HepG2 (cell line): ENCODE data around the gene PDSS2. TPM values are rescaled to one million over a fixed set of nuclear protein-coding genes. Genes with fewer than 3 reads are reported as not detected.

ENCODE experiments used
- ATAC-seq: fragments of 200-7000 bp; cut with Tn5 transposase; 3 replicates; pipeline ENCODE4 v1.9.1; 2020; ENCODE audit warnings: mild to moderate bottlenecking, moderate library complexity
- BruUV-seq: library from RNA; stranded (reverse); fragments of 400-500 nt; replicated peaks from 2 replicates; lab custom pipeline; 2021; lab: Mats Ljungman, UMichigan
- CTCF ChIA-PET: fragments of 300-600 bp; formaldehyde crosslinking; extraction: SDS; loops from one replicate; lab custom pipeline; 2021; ENCODE audit warnings: low total read pairs, inconsistent platforms, low intra/inter-chr PET ratio; lab: Yijun Ruan, JAX
- POLR2A ChIA-PET: fragments of 350-600 bp; sonication (Branson Sonifier 250); formaldehyde crosslinking; loops from one replicate; lab custom pipeline; 2020; ENCODE audit warnings: antibody characterized with exemption, inconsistent platforms; lab: Yijun Ruan, JAX
- DNase-seq: peaks from one replicate; pipeline ENCODE4 v3.0.0-alpha.2; 2015; ENCODE audit warnings: low spot score
- FAIRE-seq: peaks from 3 replicates; lab custom pipeline; 2011; peaks lifted over from hg19 to GRCh38; lab: Jason Lieb, UNC
- H2AFZ ChIP-seq: one replicate; pipeline ENCODE4 v1.6.1; 2011; ENCODE audit warnings: low read length, inconsistent platforms
- H3K27ac ChIP-seq: fragments of 300-600 bp; 3 replicates; pipeline ENCODE4 v1.8.0; 2011; ENCODE audit warnings: mixed run types, mild to moderate bottlenecking, mixed read lengths, low read length, inconsistent platforms; ENCODE audit not compliant: insufficient read depth; ENCODE audit errors: extremely low read length
- H3K27me3 ChIP-seq, 2 experiments: fragments of 200-600 bp in 1 of 2; 2 replicates in 1 of 2; 3 replicates in 1 of 2; pipeline versions ENCODE4 v1.6.0 to v1.8.0; 2011; ENCODE audit warnings: low read length in 2 of 2, mild to moderate bottlenecking in 2 of 2, moderate library complexity in 2 of 2, inconsistent platforms in 1 of 2; ENCODE audit not compliant: insufficient read depth in 2 of 2, control insufficient read depth in 1 of 2
- H3K36me3 ChIP-seq, 2 experiments: fragments of 200-600 bp in 1 of 2; replicated peaks in 1 of 2; 2 replicates in 1 of 2; 3 replicates in 1 of 2; pipeline versions ENCODE4 v1.5.1 to v1.8.0; 2011; ENCODE audit warnings: low read length in 2 of 2, inconsistent platforms in 1 of 2; ENCODE audit not compliant: insufficient read depth in 2 of 2, control insufficient read depth in 1 of 2
- H3K4me1 ChIP-seq: 2 replicates; pipeline ENCODE4 v1.5.1; 2012; ENCODE audit warnings: low read length, inconsistent platforms; ENCODE audit not compliant: insufficient read depth
- H3K4me2 ChIP-seq: 2 replicates; pipeline ENCODE4 v1.6.0; 2011; ENCODE audit warnings: low read depth, low read length, inconsistent platforms
- H3K4me3 ChIP-seq, 3 experiments: fragments of 200-600 bp in 1 of 3; sonication (generic), shearing (Covaris generic) in 1 of 3; replicated peaks in 1 of 3; 2 replicates each; pipeline ENCODE4 v1.5.1; 2011 to 2016; ENCODE audit warnings: low read length in 3 of 3, inconsistent platforms in 2 of 3, low read depth in 2 of 3, mild to moderate bottlenecking in 2 of 3, control low read depth in 1 of 3, mixed read lengths in 1 of 3; ENCODE audit not compliant: insufficient read depth in 1 of 3
- H3K79me2 ChIP-seq: one replicate; pipeline ENCODE4 v1.6.1; 2011; ENCODE audit warnings: low read length, inconsistent platforms; ENCODE audit not compliant: insufficient read depth
- H3K9ac ChIP-seq: 2 replicates; pipeline ENCODE4 v1.6.0; 2011; ENCODE audit warnings: mild to moderate bottlenecking, low read depth, low read length, inconsistent platforms; ENCODE audit not compliant: insufficient read depth
- H3K9me3 ChIP-seq: 2 replicates; pipeline ENCODE4 v1.5.1; 2012; ENCODE audit warnings: mild to moderate bottlenecking, low read length
- H4K20me1 ChIP-seq: 2 replicates; pipeline ENCODE4 v1.6.0; 2011; ENCODE audit warnings: inconsistent platforms, mild to moderate bottlenecking, low read length, moderate library complexity; ENCODE audit not compliant: insufficient read depth
- CREBL2 ChIP-seq: sonication (generic); formaldehyde crosslinking; IDR thresholded peaks from 2 replicates; pipeline ENCODE4 v1.8.1; 2023; ENCODE audit warnings: missing genetic modification reagents, mild to moderate bottlenecking, borderline replicate concordance
- DMAP1 ChIP-seq: IDR thresholded peaks from 2 replicates; pipeline ENCODE4 v1.6.1; 2016
- DNMT1 ChIP-seq: sonication (generic); formaldehyde crosslinking; IDR thresholded peaks from 2 replicates; pipeline ENCODE4 v1.5.1; 2020; ENCODE audit warnings: mild to moderate bottlenecking, missing genetic modification reagents
- DRAP1 ChIP-seq: IDR thresholded peaks from 2 replicates; pipeline ENCODE4 v1.6.1; 2016; ENCODE audit warnings: missing genetic modification reagents, missing compliant biosample characterization
- HOXA9 ChIP-seq: sonication (generic); formaldehyde crosslinking; IDR thresholded peaks from 2 replicates; pipeline ENCODE4 v1.8.1; 2022; ENCODE audit warnings: missing genetic modification reagents, mild to moderate bottlenecking, moderate library complexity, borderline replicate concordance
- IRF2 ChIP-seq: IDR thresholded peaks from 2 replicates; pipeline ENCODE4 v1.6.1; 2018; ENCODE audit warnings: missing genetic modification reagents, missing compliant biosample characterization
- KAT8 ChIP-seq: IDR thresholded peaks from 2 replicates; pipeline ENCODE4 v1.6.1; 2016; ENCODE audit warnings: missing genetic modification reagents, missing compliant biosample characterization
- KDM2A ChIP-seq: sonication (generic); formaldehyde crosslinking; IDR thresholded peaks from 2 replicates; pipeline ENCODE4 v1.4.0; 2020; ENCODE audit warnings: low read depth, missing genetic modification reagents, borderline replicate concordance
- MED1 ChIP-seq: sonication (generic); formaldehyde crosslinking; IDR thresholded peaks from 2 replicates; pipeline ENCODE4 v1.4.0; 2020; ENCODE audit warnings: missing genetic modification reagents
- NR2F2 ChIP-seq: IDR thresholded peaks from 2 replicates; pipeline ENCODE4 v1.6.1; 2012; ENCODE audit warnings: low read depth, inconsistent platforms, borderline replicate concordance
- PAXIP1 ChIP-seq: sonication (generic); formaldehyde crosslinking; conservative IDR thresholded peaks from 2 replicates; pipeline ENCODE4 v1.4.0; 2020; ENCODE audit warnings: mild to moderate bottlenecking, missing genetic modification reagents, moderate library complexity
- POLR2A ChIP-seq, 2 experiments: IDR thresholded peaks; 2 replicates each; pipeline ENCODE4 v1.6.1; 2011; ENCODE audit warnings: low read depth in 2 of 2, low read length in 2 of 2, mild to moderate bottlenecking in 1 of 2, moderate library complexity in 1 of 2; ENCODE audit not compliant: insufficient read depth in 1 of 2
- SMAD9 ChIP-seq: sonication (generic); formaldehyde crosslinking; IDR thresholded peaks from 2 replicates; pipeline ENCODE4 v1.5.1; 2020; ENCODE audit warnings: mild to moderate bottlenecking, missing genetic modification reagents
- STAG1 ChIP-seq: sonication (generic); formaldehyde crosslinking; IDR thresholded peaks from 2 replicates; pipeline ENCODE4 v1.4.0; 2020; ENCODE audit warnings: missing genetic modification reagents
- SYNCRIP ChIP-seq: fragments of 200-400 bp; formaldehyde crosslinking; IDR thresholded peaks from 2 replicates; pipeline ENCODE4 v1.6.1; 2018; ENCODE audit warnings: mild to moderate bottlenecking, low read depth, low read length; ENCODE audit not compliant: insufficient read depth
- TRIM22 ChIP-seq: fragments of 450-650 bp; IDR thresholded peaks from 2 replicates; pipeline ENCODE4 v1.6.1; 2017
- ZNF124 ChIP-seq: sonication (generic); formaldehyde crosslinking; IDR thresholded peaks from 2 replicates; pipeline ENCODE4 v1.4.0; 2020; ENCODE audit warnings: missing genetic modification reagents
- ZNF557 ChIP-seq: sonication (generic); formaldehyde crosslinking; IDR thresholded peaks from 2 replicates; pipeline ENCODE4 v1.4.0; 2020; ENCODE audit warnings: missing genetic modification reagents
- ZSCAN25 ChIP-seq: sonication (generic); formaldehyde crosslinking; IDR thresholded peaks from 2 replicates; pipeline ENCODE4 v1.8.0; 2022; ENCODE audit warnings: mild to moderate bottlenecking, missing genetic modification reagents
- ZSCAN29 ChIP-seq: sonication (generic); formaldehyde crosslinking; conservative IDR thresholded peaks from 2 replicates; pipeline ENCODE4 v1.4.0; 2020; ENCODE audit warnings: mild to moderate bottlenecking, missing genetic modification reagents
- WGBS: methylation state at CpG from one replicate; pipeline ENCODE4 v1.1.6; 2017; ENCODE audit warnings: low lambda C conversion rate; 5-methylcytosine and 5-hydroxymethylcytosine counted together
- in situ Hi-C: cut with HindIII; loops from 2 replicates; pipeline ENCODE4 v1.10.0; 2017; ENCODE audit warnings: low pct_unique_long_range_greater_than_20kb; ENCODE audit not compliant: extremely low pct_ligation_motif_present
- intact Hi-C: fragments of 100-400 bp; cut with micrococcal nuclease; formaldehyde crosslinking; loops from one replicate; pipeline ENCODE4 v1.10.0; 2022; ENCODE audit not compliant: unreplicated experiment
- polyA plus RNA-seq, 8 experiments: library from polyadenylated mRNA; depleted of rRNA in 3 of 8; stranded (reverse) in 7 of 8; unstranded in 1 of 8; fragments of >200 nt; fragmentation: Illumina TruSeq in 4 of 8; extraction: Trizol in 4 of 8; gene quantifications; 2 replicates each; pipeline versions ENCODE4 v1.2.1 to v1.2.3, GENCODE V29; 2011 to 2016; ENCODE audit warnings: low read depth in 4 of 8, missing spikeins in 1 of 8, mixed read lengths in 1 of 8; ENCODE audit not compliant: insufficient read depth in 1 of 8
- total RNA-seq, 5 experiments: library from RNA; depleted of rRNA; stranded (reverse); fragments of >200 nt; fragmentation: Illumina TruSeq; extraction: Trizol; gene quantifications; 2 replicates each; pipeline ENCODE4 v1.2.3, GENCODE V29; 2016; ENCODE audit warnings: low read depth in 1 of 5

The PDSS2 gene
- total and polyA plus RNA-seq, 2 of the 13 experiments (the other 11 are each of a cell fraction or from before 2014, with no cell fraction given): 16.2 to 17.0 TPM

- intact Hi-C loops: loop anchor here (1.0 to 10.0 kb wide), 3 partner anchors 47 to 182 kb away; no protein-coding TSS in a partner anchor
- Histone ChIP-seq H3K27me3 (no peaks in the 10 kb centered on the region; a peak in 2 of 5 replicates), H3K9ac (peak overlapping the region; percentile 75), H3K27ac (peak overlapping the region; percentile 82), H3K36me3 (no peaks in the 10 kb centered on the region), H3K9me3 (no peaks in the 10 kb centered on the region), H3K4me1 (peaks cover 57% of the 10 kb centered on the region), H3K4me2 (peak overlapping the region; percentile 79), H2AFZ (no peak overlapping the region), H3K4me3 (peak overlapping the region; percentile 50 to 98 (median 94); a peak in 5 of 6 replicates), H4K20me1 (no peaks in the 10 kb centered on the region; the same call in 1 of the 2 replicates), H3K79me2 (peaks cover 75% of the 10 kb centered on the region)
- DNase-seq: peak; percentile 98
- peak; percentile 90 for FAIRE-seq
- WGBS: 7% methylated on average over 12 of the region's 12 CpGs
- ATAC-seq: peak; percentile 83
- ChIA-PET POLR2A (interaction anchor here (0.8 to 4.9 kb wide), 6 partner anchors 18 to 982 kb away, joined by 3 to 50 read pairs (median 4); partner anchors contain the start of gene PDSS2), CTCF (no interaction called here)
- in situ Hi-C loops: no loop called here
- no TSS peak for BruUV-seq
- TF ChIP-seq DRAP1 (CRISPR knock-in tag): peak; percentile 68
- peak; percentile 76 for TF ChIP-seq KAT8 (CRISPR knock-in tag)
- TF ChIP-seq POLR2A (IDR thresholded peaks at IDR 0.05; ENCODE audit: insufficient read depth in 1 of 2, low read depth in 2 of 2, low read length in 2 of 2): peak in 1 of 2 experiments; percentile 41; a peak in 1 of 4 replicates
- peak; percentile 71; the same call in 1 of the 2 replicates for TF ChIP-seq ZNF557 (CRISPR knock-in tag)
- TF ChIP-seq ZSCAN25 (CRISPR knock-in tag): no peak
- TF ChIP-seq TRIM22: no peak
- peak; percentile 51; the same call in 1 of the 2 replicates for TF ChIP-seq ZNF124 (CRISPR knock-in tag)
- TF ChIP-seq MED1 (CRISPR knock-in tag): peak; percentile 85
- TF ChIP-seq IRF2 (CRISPR knock-in tag): peak; percentile 85
- peak; percentile 86 for TF ChIP-seq PAXIP1 (CRISPR knock-in tag)
- no peak for TF ChIP-seq DMAP1
- peak; percentile 73; the same call in 1 of the 2 replicates for TF ChIP-seq KDM2A (CRISPR knock-in tag)
- TF ChIP-seq SYNCRIP: no peak
- peak; percentile 66; the same call in 1 of the 2 replicates for TF ChIP-seq NR2F2
- no peak for TF ChIP-seq DNMT1
- 0 out of 2 replicates have a peak, but pooled peaks have one; percentile 47 for TF ChIP-seq SMAD9 (CRISPR knock-in tag)
- peak; percentile 87 for TF ChIP-seq ZSCAN29 (CRISPR knock-in tag)
- no peak for TF ChIP-seq HOXA9
- no peak for TF ChIP-seq CREBL2 (CRISPR knock-in tag)
- peak; percentile 24 for TF ChIP-seq STAG1 (CRISPR knock-in tag)
These were observed 34.0 kb upstream of the PDSS2 start for GRCh38 chr6:107493158-107494057.
